PC-3 (cell line): ENCODE measurements around the gene ARL5C. TPM values are rescaled to one million over a fixed set of nuclear protein-coding genes. Genes with fewer than 3 reads are reported as not detected.

Experiments used
- ATAC-seq: fragments of 200-7000 bp; cut with Tn5 transposase; 2 replicates; pipeline ENCODE4 v1.9.1; 2020; ENCODE audit warnings: mild to moderate bottlenecking, moderate library complexity
- Bru-seq: library from RNA; stranded (reverse); fragments of 400-500 nt; gene quantifications from one replicate; lab custom pipeline; 2021; lab: Mats Ljungman, UMichigan
- BruChase-seq, 2 experiments: library from RNA; stranded (reverse); fragments of 400-500 nt; gene quantifications; one replicate each; lab custom pipeline; 2021; lab: Mats Ljungman, UMichigan
- BruUV-seq: library from RNA; stranded (reverse); fragments of 400-500 nt; replicated peaks from 2 replicates; lab custom pipeline; 2021; lab: Mats Ljungman, UMichigan
- CTCF ChIA-PET: fragments of 300-600 bp; sonication (Branson Sonifier 250); formaldehyde crosslinking; loops from one replicate; lab custom pipeline; 2022; ENCODE audit warnings: antibody characterized with exemption; lab: Charles Lee
- POLR2A ChIA-PET: fragments of 300-600 bp; sonication (Branson Sonifier 250); formaldehyde crosslinking; loops from one replicate; lab custom pipeline; 2022; ENCODE audit warnings: antibody characterized with exemption; ENCODE audit not compliant: unreplicated experiment; lab: Charles Lee
- DNase-seq: peaks from one replicate; pipeline ENCODE4 v3.0.0-alpha.2; 2015
- H2AFZ ChIP-seq: fragments of 300-600 bp; sonication (generic); 2 replicates; pipeline ENCODE4 v1.6.0; 2016; ENCODE audit warnings: antibody characterized with exemption, low read length
- H3F3A ChIP-seq: fragments of 300-600 bp; sonication (generic); one replicate; pipeline ENCODE4 v1.6.0; 2017; ENCODE audit warnings: antibody characterized with exemption, low read length, control low read depth, mild to moderate bottlenecking; ENCODE audit not compliant: unreplicated experiment
- H3K27ac ChIP-seq: fragments of 300-600 bp; sonication (generic); 2 replicates; pipeline ENCODE4 v1.5.1; 2016; ENCODE audit warnings: mild to moderate bottlenecking, low read length
- H3K27me3 ChIP-seq: fragments of 300-600 bp; sonication (generic); 2 replicates; pipeline ENCODE4 v1.6.1; 2016; ENCODE audit warnings: low read length, mixed read lengths
- H3K36me3 ChIP-seq: fragments of 300-600 bp; sonication (generic); 2 replicates; pipeline ENCODE4 v1.6.1; 2016; ENCODE audit warnings: low read depth, mixed run types, low read length, mixed read lengths
- H3K4me1 ChIP-seq: fragments of 300-600 bp; sonication (generic); 2 replicates; pipeline ENCODE4 v1.5.1; 2016; ENCODE audit warnings: low read length; ENCODE audit not compliant: insufficient read depth
- H3K4me2 ChIP-seq: fragments of 300-600 bp; sonication (generic); 2 replicates; pipeline ENCODE4 v1.6.0; 2016; ENCODE audit warnings: low read length
- H3K4me3 ChIP-seq: fragments of 300-600 bp; sonication (generic); 2 replicates; pipeline ENCODE4 v1.5.1; 2016; ENCODE audit warnings: mild to moderate bottlenecking, low read length, mixed read lengths
- H3K79me2 ChIP-seq: fragments of 300-600 bp; sonication (generic); 2 replicates; pipeline ENCODE4 v1.6.1; 2017; ENCODE audit warnings: low read length, mixed read lengths
- H3K9ac ChIP-seq: fragments of 300-600 bp; sonication (generic); 2 replicates; pipeline ENCODE4 v1.6.0; 2016; ENCODE audit warnings: mild to moderate bottlenecking, low read length
- H3K9me2 ChIP-seq: fragments of 300-600 bp; sonication (generic); replicated peaks from 2 replicates; pipeline ENCODE4 v1.6.1; 2016; ENCODE audit warnings: mixed run types, low read length, mixed read lengths
- H3K9me3 ChIP-seq: fragments of 300-600 bp; sonication (generic); 2 replicates; pipeline ENCODE4 v1.6.1; 2016; ENCODE audit warnings: low read length, mixed read lengths
- H4K20me1 ChIP-seq: fragments of 300-600 bp; sonication (generic); 2 replicates; pipeline ENCODE4 v1.6.1; 2016; ENCODE audit warnings: low read length, mixed read lengths
- CTCF ChIP-seq: fragments of 300-600 bp; sonication (generic); conservative IDR thresholded peaks from 2 replicates; pipeline ENCODE4 v1.5.1; 2017; ENCODE audit warnings: antibody characterized with exemption, low read depth, mild to moderate bottlenecking, low read length
- EZH2 ChIP-seq: fragments of 300-600 bp; sonication (generic); IDR thresholded peaks from one replicate; pipeline ENCODE4 v1.6.1; 2017; ENCODE audit warnings: antibody characterized with exemption, mild to moderate bottlenecking, low read length; ENCODE audit not compliant: unreplicated experiment
- EZH2phosphoT487 ChIP-seq: fragments of 300-600 bp; sonication (generic); IDR thresholded peaks from 2 replicates; pipeline ENCODE4 v1.6.1; 2018; ENCODE audit warnings: mild to moderate bottlenecking, antibody characterized with exemption, low read length, borderline replicate concordance
- intact Hi-C: fragments of 100-400 bp; cut with micrococcal nuclease; formaldehyde crosslinking; loops from 2 replicates; pipeline ENCODE4 v1.9.0; 2023
- long read RNA-seq: library from polyadenylated mRNA; unstranded; transcript quantifications from one replicate; pipeline ENCODE4 v2.0.0, GENCODE V29; 2021; ENCODE audit not compliant: unreplicated experiment
- total RNA-seq: library from RNA; depleted of rRNA; stranded (reverse); fragments of >200 nt; gene quantifications from 2 replicates; pipeline ENCODE4 v1.2.3, GENCODE V29; 2014; rRNA removed

The ARL5C gene
- 0.58 TPM in 1 of 2 replicates, not detected in the other for total RNA-seq
- not detected for Bru-seq, nascent RNA
- BruChase-seq, experiment 1, labeled RNA remaining after a 6-hour chase = percentile 19 among the genes with signal in this experiment
- BruChase-seq, experiment 2, labeled RNA remaining after a 2-hour chase = percentile 22 among the genes with signal in this experiment
- long read RNA-seq = 0 reads

- Histone ChIP-seq H3K4me2 (no peak within 1 kb of the TSS), H3K4me3 (no peak within 1 kb of the TSS), H3K4me1 (no peaks in the 10 kb centered on the region), H3F3A (no peaks in the 10 kb centered on the region), H3K9ac (no peak within 1 kb of the TSS), H2AFZ (no peak within 1 kb of the TSS), H3K9me3 (no peaks in the 10 kb centered on the region), H3K27me3 (no peaks in the 10 kb centered on the region), H3K9me2 (no peaks in the 10 kb centered on the region), H3K79me2 (no peaks in the 10 kb centered on the region), H3K27ac (no peak within 1 kb of the TSS), H4K20me1 (no peaks in the 10 kb centered on the region), H3K36me3 (no peaks in the 10 kb centered on the region)
- DNase-seq (no peak), ATAC-seq (no peak)
- intact Hi-C loops = no loop called here
- TF ChIP-seq CTCF (no peak), EZH2phosphoT487 (no peak), EZH2 (no peak)
- ChIA-PET CTCF (interaction anchor here (0.5 kb wide), 1 partner anchor 10 kb away, joined by 3 read pairs; no protein-coding TSS in a partner anchor), POLR2A (no interaction called here)
- BruUV-seq = no TSS peak
Observed at GRCh38 chr17:39165841-39166349, at the start of gene ARL5C. Gene ARL5C, minus strand, starts transcription at chr17:39166161. Its CDS starts 401 bp downstream, at chr17:39165760.

GRCh38 chr17:39213852-39214251 is 47.9 kb upstream of the ARL5C start:
- Histone ChIP-seq H3K27ac (no peak overlapping the region), H3K9ac (no peak overlapping the region), H3K4me1 (no peaks in the 10 kb centered on the region), H2AFZ (no peak overlapping the region), H3K79me2 (no peaks in the 10 kb centered on the region), H3K4me3 (no peak overlapping the region), H4K20me1 (no peaks in the 10 kb centered on the region), H3K4me2 (no peak overlapping the region), H3K9me3 (no peaks in the 10 kb centered on the region), H3K27me3 (no peaks in the 10 kb centered on the region), H3F3A (no peaks in the 10 kb centered on the region), H3K36me3 (no peaks in the 10 kb centered on the region), H3K9me2 (no peaks in the 10 kb centered on the region)
- ATAC-seq = peak; percentile 76
- DNase-seq = peak; percentile 59
- CTCF ChIA-PET = no interaction called here
- intact Hi-C loops = no loop called here
- TF ChIP-seq EZH2phosphoT487 (no peak), EZH2 (no peak), CTCF (no peak)
- POLR2A ChIA-PET = no interaction called here
- no TSS peak for BruUV-seq
